Motor neuron (in vitro differentiated cells): ENCODE measurements around the gene RUNX2. TPM values are rescaled to one million over a fixed set of nuclear protein-coding genes. Genes with fewer than 3 reads are reported as not detected.

ENCODE experiments used
- ATAC-seq, 8 experiments: fragments of 200-7000 bp; cut with Tn5 transposase; replicated peaks in 6 of 8; 2 replicates each; pipeline ENCODE4 v1.8.0; 2021; ENCODE audit warnings: mild to moderate bottlenecking in 8 of 8, moderate library complexity in 8 of 8
- H3K27ac ChIP-seq, 2 donors: fragments of 250-450 bp; sonication (Bioruptor Pico); 2 replicates each; pipeline ENCODE4 v1.9.0; 2021; ENCODE audit warnings: antibody characterized with exemption in 2 of 2, mild to moderate bottlenecking in 2 of 2, moderate library complexity in 1 of 2
- H3K4me1 ChIP-seq, 2 donors: fragments of 250-450 bp; sonication (Bioruptor Pico); replicated peaks in 1 of 2; 2 replicates each; pipeline ENCODE4 v1.6.1; 2021; ENCODE audit warnings: antibody characterized with exemption in 2 of 2, mild to moderate bottlenecking in 2 of 2, moderate library complexity in 1 of 2
- H3K4me3 ChIP-seq, 5 donors: fragments of 250-450 bp; sonication (Bioruptor Pico); 2 replicates each; pipeline ENCODE4 v1.9.0; 2021; ENCODE audit warnings: antibody characterized with exemption in 5 of 5, mild to moderate bottlenecking in 5 of 5, moderate library complexity in 4 of 5
- WGBS, 10 experiments: fragments of 450-650 bp; shearing (Covaris generic); methylation state at CpG; one replicate each; pipeline ENCODE4 v1.0.0; 2022; 5-methylcytosine and 5-hydroxymethylcytosine counted together
- in situ Hi-C, 9 experiments: fragments of 400-800 bp; cut with MboI; loops; one replicate each; pipeline ENCODE4 v1.15.0; 2021; ENCODE audit warnings: low sequenced_read_pairs in 9 of 9, low pct_unique_long_range_greater_than_20kb in 2 of 9; ENCODE audit not compliant: unreplicated experiment in 9 of 9
- total RNA-seq, 8 experiments: library from RNA; unstranded; fragments of 300-600 nt; gene quantifications; 2 replicates each; pipeline versions ENCODE4 v1.2.3 to v1.2.4, GENCODE V29; 2022

Gene RUNX2
- total RNA-seq, 8 experiments from 2014 or later = 0.46 to 7.8 (median 1.8) TPM

- H3K27ac ChIP-seq = no peak overlapping the region
These were observed 149.1 kb downstream of the RUNX2 start for GRCh38 chr6:45477278-45477677.

GRCh38 chr6:45477790-45478189 lies 149.7 kb downstream of the RUNX2 start:
- in situ Hi-C loops = no loop called here
- H3K27ac ChIP-seq = no peak overlapping the region
- no peak overlapping the region for H3K4me3 ChIP-seq
- ATAC-seq = no peak
- WGBS, 10 experiments = 65 to 100% (median 81%) methylated on average over 1 to 3 of the region's 3 CpGs; no CpG with 5 or more reads in 1 of the 10 experiments
- peaks cover 9% of the 10 kb centered on the region in 2 donors for H3K4me1 ChIP-seq

More at GRCh38 chr6:45477278-45477677, 149.1 kb downstream of the RUNX2 start:
- ATAC-seq = no peak
- Histone ChIP-seq H3K4me3 (no peak overlapping the region), H3K4me1 (peaks cover 7 to 9% of the 10 kb centered on the region in 2 donors)
- WGBS, 10 experiments = 74 to 100% (median 85%) methylated on average over 1 to 2 of the region's 2 CpGs; no CpG with 5 or more reads in 4 of the 10 experiments
- in situ Hi-C loops = no loop called here

- Histone ChIP-seq H3K4me3 (no peak overlapping the region), H3K27ac (no peak overlapping the region), H3K4me1 (peaks cover 9 to 11% of the 10 kb centered on the region in 2 donors)
- in situ Hi-C loops = no loop called here
- no peak for ATAC-seq
- WGBS, 10 experiments = 25 to 86% (median 67%) methylated on average over 1 to 2 of the region's 2 CpGs; no CpG with 5 or more reads in 1 of the 10 experiments
These were observed 150.1 kb downstream of the RUNX2 start for GRCh38 chr6:45478240-45478639.

- H3K4me3 ChIP-seq = no peak overlapping the region
- in situ Hi-C loops = no loop called here
- 47 to 100% (median 74%) methylated on average over 2 to 7 of the region's 7 CpGs for WGBS, 10 experiments
- peaks cover 9 to 11% of the 10 kb centered on the region in 2 donors for H3K4me1 ChIP-seq
- H3K27ac ChIP-seq = no peak overlapping the region
- peak in 7 of 8 experiments; percentile 36 to 62 (median 50) for ATAC-seq
These were observed 152.0 kb downstream of the RUNX2 start for GRCh38 chr6:45479834-45480751.

GRCh38 chr6:45480752-45481415 lies 152.8 kb downstream of the RUNX2 start:
- peaks cover 9 to 11% of the 10 kb centered on the region in 2 donors for H3K4me1 ChIP-seq
- ATAC-seq = peak in 5 of 8 experiments; percentile 7 to 37 (median 24)
- 14 to 91% (median 77%) methylated on average over 2 to 7 of the region's 7 CpGs for WGBS, 10 experiments
- H3K27ac ChIP-seq = no peak overlapping the region
- in situ Hi-C loops = no loop called here
- H3K4me3 ChIP-seq = no peak overlapping the region

- H3K4me3 ChIP-seq = no peak overlapping the region
- in situ Hi-C loops = no loop called here
- 17 to 92% (median 78%) methylated on average over 1 to 3 of the region's 3 CpGs for WGBS, 10 experiments
- peak in 7 of 8 experiments; percentile 84 to 97 (median 92) for ATAC-seq
- H3K27ac ChIP-seq = no peak overlapping the region
- H3K4me1 ChIP-seq = peaks cover 9 to 11% of the 10 kb centered on the region in 2 donors
These were observed 154.9 kb downstream of the RUNX2 start for GRCh38 chr6:45483021-45483420.

- Histone ChIP-seq H3K4me3 (no peak overlapping the region), H3K27ac (no peak overlapping the region), H3K4me1 (peaks cover 9 to 11% of the 10 kb centered on the region in 2 donors)
- in situ Hi-C loops = no loop called here
- 27 to 94% (median 87%) methylated on average over 1 to 5 of the region's 5 CpGs; no CpG with 5 or more reads in 1 of the 10 experiments for WGBS, 10 experiments
- peak in 3 of 8 experiments; percentile 8 to 38 (median 35) for ATAC-seq
These were observed 155.4 kb downstream of the RUNX2 start for GRCh38 chr6:45483501-45483900.

GRCh38 chr6:45486736-45487135 lies 158.6 kb downstream of the RUNX2 start:
- Histone ChIP-seq H3K4me3 (no peak overlapping the region), H3K27ac (no peak overlapping the region), H3K4me1 (peaks cover 0 to 4% of the 10 kb centered on the region in 2 donors)
- in situ Hi-C loops = no loop called here
- ATAC-seq = no peak
- 40 to 100% (median 94%) methylated on average over 1 to 4 of the region's 4 CpGs; no CpG with 5 or more reads in 2 of the 10 experiments for WGBS, 10 experiments

GRCh38 chr6:45487645-45488044 lies 159.5 kb downstream of the RUNX2 start:
- in situ Hi-C loops = no loop called here
- no peak for ATAC-seq
- no peak overlapping the region for H3K27ac ChIP-seq
- peaks cover 0 to 4% of the 10 kb centered on the region in 2 donors for H3K4me1 ChIP-seq
- no peak overlapping the region for H3K4me3 ChIP-seq

- no peak for ATAC-seq
- in situ Hi-C loops = no loop called here
- H3K4me3 ChIP-seq = no peak overlapping the region
These were observed 160.1 kb downstream of the RUNX2 start for GRCh38 chr6:45488269-45488668.

GRCh38 chr6:45488889-45489288 lies 160.8 kb downstream of the RUNX2 start:
- WGBS, 10 experiments = 80 to 100% (median 94%) methylated on average over 1 to 2 of the region's 2 CpGs; no CpG with 5 or more reads in 3 of the 10 experiments
- no peak overlapping the region for H3K4me3 ChIP-seq
- H3K27ac ChIP-seq = no peak overlapping the region
- in situ Hi-C loops = no loop called here
- ATAC-seq = no peak
- no peaks in the 10 kb centered on the region for H3K4me1 ChIP-seq

More at GRCh38 chr6:45488269-45488668, 160.1 kb downstream of the RUNX2 start:
- H3K4me1 ChIP-seq = no peaks in the 10 kb centered on the region
- H3K27ac ChIP-seq = no peak overlapping the region

GRCh38 chr6:45491048-45491735 lies 163.1 kb downstream of the RUNX2 start:
- 71 to 95% (median 87%) methylated on average over 3 to 5 of the region's 5 CpGs; no CpG with 5 or more reads in 1 of the 10 experiments for WGBS, 10 experiments
- Histone ChIP-seq H3K4me1 (no peaks in the 10 kb centered on the region), H3K4me3 (no peak overlapping the region), H3K27ac (no peak overlapping the region)
- ATAC-seq = no peak
- in situ Hi-C loops = no loop called here

- Histone ChIP-seq H3K27ac (no peak overlapping the region), H3K4me1 (no peaks in the 10 kb centered on the region), H3K4me3 (no peak overlapping the region)
- 80 to 100% (median 90%) methylated on average over 1 to 6 of the region's 6 CpGs; no CpG with 5 or more reads in 2 of the 10 experiments for WGBS, 10 experiments
- ATAC-seq = no peak
- in situ Hi-C loops = no loop called here
These were observed 163.7 kb downstream of the RUNX2 start for GRCh38 chr6:45491874-45492273.
